T follicular helper cell (primary cell): ENCODE measurements around the gene HMGB4.

ENCODE experiments used
- DNase-seq: peaks from one replicate; pipeline ENCODE4 v3.0.0-alpha.2; 2020; ENCODE audit warnings: low read depth

Gene HMGB4

DNA sequence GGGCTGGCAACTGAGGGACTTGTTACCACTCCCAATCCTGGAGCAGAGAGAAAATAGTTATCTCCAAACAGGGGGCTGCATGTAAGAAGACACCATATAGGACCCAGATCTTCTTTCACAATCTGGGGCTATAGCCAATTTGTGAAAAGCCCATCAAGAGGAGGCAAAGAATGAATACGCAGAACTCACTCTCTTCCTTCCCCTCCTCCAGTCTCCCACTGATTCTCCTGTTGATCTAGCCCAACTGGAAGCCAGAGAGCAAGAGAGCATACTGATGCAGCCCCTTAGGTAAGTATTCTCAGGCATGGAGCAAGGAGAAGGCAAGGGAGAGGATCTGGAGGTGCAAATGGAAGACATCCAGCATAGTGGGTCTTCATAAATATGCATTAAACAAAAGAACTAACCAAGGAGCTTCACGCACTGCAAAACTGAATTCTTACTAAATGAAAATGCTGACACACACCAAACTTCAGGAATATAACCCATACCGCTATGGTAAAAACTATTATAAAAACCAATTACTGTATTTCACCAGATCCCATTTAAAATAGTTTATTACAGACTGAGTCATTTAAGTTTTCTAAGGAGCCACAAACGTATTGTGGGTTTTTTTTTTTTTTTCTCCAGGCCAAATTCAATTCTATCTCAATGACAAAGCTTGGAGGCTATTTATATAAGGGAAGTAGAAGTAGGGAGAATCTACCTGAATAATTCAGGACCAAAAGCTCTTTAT, 15.5 kb upstream of the HMGB4 start:
- no peak for DNase-seq

DNA sequence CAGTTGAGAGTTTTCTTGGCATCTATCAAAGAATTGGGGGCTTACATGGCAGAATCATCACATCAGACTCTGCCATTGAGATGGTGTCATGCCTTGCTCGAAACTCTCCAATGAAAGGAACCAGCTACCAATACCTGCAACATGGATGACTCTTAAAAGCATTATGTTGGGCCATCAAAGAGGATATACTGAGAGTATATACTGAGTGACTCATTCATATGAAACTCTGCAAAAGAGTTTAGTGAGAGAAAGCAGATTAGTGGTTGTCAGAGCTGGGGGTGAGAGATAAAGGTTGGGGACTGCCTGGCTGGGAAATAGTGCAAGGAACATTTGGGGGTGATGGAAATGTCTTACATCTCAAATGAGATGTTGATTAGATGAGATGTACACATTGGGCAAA, 14.7 kb upstream of the HMGB4 start:
- no peak for DNase-seq

- DNase-seq: no peak
These were observed 13.4 kb upstream of the HMGB4 start for GRCh38 chr1:33850481-33850880.

GRCh38 chr1:33852711-33853110, 11.2 kb upstream of the HMGB4 start:
- no peak for DNase-seq

DNA sequence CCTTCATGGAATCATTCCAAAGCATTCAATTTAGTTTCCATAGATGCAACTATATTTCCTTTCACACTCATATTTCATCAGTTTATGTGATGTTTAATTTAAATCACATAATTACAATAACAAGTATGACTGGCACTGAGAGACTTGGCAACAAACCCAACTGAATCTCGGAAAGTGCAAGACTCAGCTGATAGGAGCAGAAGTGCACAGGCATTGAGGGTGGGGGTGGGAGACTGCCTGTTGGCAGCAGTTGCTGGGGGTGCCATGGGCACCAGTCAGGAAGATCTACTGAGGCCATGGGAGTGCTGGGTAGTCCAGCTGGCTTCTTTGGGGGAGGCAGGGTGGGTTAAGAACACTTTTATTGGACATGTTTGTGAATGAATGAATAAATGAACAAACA, 10.4 kb upstream of the HMGB4 start:
- no peak for DNase-seq

GRCh38 chr1:33854091-33854490, 9.8 kb upstream of the HMGB4 start:
- DNase-seq: no peak

DNA sequence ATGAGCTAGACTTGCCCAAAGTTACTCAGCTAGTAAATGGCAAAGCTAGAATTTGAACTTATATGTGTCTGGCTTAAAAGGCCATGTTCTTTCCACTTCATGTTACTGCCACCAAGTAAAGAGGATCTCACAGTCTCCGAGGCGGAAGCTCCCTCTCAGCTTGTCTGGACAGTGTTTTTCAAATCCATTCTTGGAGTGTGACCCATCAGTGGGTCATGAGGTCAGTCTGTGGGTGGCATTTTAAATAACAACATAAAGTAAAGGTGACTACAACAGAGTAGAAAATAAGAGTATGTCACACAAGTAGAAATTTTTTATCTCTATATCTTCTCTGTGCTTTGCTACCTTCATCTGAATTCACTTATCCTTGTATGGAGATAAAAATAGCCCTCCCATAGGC, 3.2 kb upstream of the HMGB4 start:
- DNase-seq: no peak

GRCh38 chr1:33864460-33865389, 846 bp downstream of the HMGB4 start:
- DNase-seq: no peak

- no peak for DNase-seq
These were observed 2.4 kb downstream of the HMGB4 start for GRCh38 chr1:33866281-33866680.

GRCh38 chr1:33867684-33868083, 3.8 kb downstream of the HMGB4 start:
- DNase-seq: no peak

DNA sequence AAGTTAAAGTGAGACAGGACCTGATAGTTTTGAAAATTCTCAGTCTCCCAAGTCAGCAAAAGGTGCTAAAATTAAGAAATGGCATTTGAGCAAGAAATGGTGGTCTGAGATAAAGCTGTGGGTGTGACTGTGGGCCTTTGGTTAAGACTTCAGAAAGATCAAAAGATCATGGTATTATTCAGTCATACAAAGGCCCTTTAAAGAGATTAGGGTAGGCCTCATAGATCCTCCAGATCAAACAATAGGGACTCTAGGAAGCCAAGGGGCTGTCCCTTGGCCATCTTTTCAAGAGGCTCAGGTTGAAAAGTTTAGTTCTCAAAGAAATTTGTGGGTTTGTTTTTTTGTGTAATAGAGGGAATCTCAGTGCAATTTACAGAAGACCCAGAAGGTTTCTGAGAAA, 8.4 kb downstream of the HMGB4 start:
- no peak for DNase-seq

DNA sequence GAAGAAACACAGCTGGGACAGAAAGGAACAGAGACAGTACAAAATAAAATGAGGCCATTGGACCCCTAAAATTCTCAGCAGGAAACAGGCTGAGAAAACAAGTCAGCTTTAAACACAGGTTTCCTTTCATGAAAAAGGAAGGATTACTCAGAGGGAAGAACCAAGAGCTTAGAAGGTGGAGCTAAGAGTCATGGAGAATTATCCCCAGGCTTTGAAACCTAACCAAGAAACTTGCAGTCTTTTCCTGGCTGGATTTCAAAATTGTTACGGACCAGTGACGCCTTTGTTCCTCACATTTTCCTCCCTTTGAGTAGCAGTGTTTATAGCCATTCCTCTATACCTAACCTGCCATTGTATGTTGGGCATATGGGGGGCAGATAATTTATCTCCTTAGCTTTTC, 8.8 kb downstream of the HMGB4 start:
- no peak for DNase-seq

GRCh38 chr1:33874636-33875035, 10.8 kb downstream of the HMGB4 start:
- DNase-seq: no peak

DNA sequence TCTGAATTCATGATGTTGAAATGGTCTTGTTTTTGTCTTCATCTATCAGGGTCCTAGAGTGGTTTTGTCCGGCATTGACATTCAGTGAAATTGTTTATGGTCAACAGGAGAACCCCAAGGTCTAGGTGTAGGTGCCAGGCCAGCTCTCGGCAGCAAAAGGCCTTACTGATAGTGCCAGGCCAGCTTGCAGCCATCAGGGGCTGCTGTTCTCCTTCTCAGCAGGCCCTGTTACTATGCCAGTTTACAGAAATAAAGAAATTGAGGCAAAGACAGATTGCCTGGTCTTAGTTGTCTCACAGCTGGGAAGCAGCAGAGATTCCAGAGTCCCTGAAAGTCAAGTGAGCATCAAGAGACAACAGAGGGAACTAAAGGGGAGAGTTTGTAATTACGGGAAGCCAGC, 12.0 kb downstream of the HMGB4 start:
- DNase-seq: no peak

GRCh38 chr1:33876970-33877650, 13.2 kb downstream of the HMGB4 start:
- no peak for DNase-seq

DNA sequence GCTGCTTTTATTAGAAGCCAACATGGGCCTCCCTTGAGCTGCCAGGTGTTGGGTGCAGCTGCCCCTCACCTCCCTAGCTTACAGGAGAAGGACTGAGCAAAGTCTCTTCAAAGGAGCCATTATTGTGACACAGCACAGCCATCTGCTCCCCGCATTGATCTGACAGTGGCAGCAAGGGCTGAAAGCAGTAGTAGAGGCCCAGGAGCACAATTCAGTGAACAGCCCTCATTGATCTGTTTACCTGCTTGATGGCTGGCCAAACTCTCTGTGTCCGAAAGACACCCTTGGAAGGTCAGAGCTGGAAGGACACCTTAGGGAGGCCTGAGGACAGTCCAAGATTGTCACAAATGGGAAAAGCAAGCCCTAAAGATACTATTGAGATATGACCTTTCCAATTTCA, 14.5 kb downstream of the HMGB4 start:
- no peak for DNase-seq

- DNase-seq: no peak
These were observed 16.4 kb downstream of the HMGB4 start for GRCh38 chr1:33880305-33880704.

DNA sequence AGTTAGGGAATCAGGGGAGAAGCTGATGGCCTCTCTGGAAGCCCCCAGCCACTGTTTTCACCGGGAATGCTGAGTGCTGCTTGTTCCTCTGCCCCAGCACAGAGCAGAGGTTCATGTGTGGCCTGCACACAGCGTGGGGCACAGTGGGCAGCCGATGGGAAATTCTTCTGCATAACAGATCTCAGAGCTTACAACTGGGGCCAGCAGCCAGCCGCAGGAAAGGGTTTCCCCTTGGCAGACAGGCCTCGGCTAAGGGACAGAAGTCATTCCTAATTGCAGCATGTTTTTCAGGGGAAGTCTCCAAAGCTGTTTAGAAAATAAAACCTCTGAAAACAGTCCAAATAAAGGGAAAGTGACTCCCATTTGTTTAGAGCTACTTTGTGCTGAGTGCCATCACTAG, 22.6 kb downstream of the HMGB4 start:
- no peak for DNase-seq

GRCh38 chr1:33893147-33893830, 29.4 kb downstream of the HMGB4 start:
- DNase-seq: no peak

DNA sequence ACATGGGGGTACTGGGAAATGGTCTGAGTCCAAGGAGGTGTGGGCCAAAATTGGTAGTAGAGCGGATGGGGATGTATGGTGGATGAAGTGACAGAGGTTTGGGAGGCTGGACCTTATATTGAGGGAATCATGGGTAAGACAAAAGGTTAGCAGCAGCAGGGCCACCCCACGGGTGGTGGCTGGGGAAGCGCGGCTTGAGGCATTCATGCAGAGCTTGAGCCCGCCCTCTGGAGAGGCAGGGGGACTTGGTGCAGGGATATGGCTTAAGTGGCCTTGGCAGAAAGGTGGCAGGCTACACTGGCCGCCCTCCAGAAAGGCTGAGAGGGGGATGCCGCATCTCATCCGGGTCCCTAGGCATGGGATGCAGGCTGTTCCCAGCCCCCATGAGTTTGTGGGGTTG, 31.5 kb downstream of the HMGB4 start:
- no peak for DNase-seq

DNA sequence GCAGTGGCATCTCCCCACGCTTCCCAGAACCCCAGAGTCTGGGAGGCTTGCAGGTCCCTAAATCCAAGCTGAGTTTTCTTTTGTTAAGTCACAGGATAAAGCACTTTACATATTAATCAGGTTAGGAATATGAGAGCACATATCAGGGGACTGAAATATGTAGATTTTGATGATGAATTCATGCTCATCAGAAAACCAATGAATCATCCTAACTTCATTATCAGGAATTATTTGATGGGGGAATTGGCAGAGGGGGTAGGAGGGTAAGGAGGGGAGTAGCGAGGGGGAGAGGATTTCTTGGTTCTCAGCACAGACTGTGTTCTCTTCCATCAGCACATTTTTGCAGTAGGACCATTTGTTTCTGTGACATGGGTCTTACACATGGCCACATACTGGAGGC, 32.1 kb downstream of the HMGB4 start:
- no peak for DNase-seq

DNA sequence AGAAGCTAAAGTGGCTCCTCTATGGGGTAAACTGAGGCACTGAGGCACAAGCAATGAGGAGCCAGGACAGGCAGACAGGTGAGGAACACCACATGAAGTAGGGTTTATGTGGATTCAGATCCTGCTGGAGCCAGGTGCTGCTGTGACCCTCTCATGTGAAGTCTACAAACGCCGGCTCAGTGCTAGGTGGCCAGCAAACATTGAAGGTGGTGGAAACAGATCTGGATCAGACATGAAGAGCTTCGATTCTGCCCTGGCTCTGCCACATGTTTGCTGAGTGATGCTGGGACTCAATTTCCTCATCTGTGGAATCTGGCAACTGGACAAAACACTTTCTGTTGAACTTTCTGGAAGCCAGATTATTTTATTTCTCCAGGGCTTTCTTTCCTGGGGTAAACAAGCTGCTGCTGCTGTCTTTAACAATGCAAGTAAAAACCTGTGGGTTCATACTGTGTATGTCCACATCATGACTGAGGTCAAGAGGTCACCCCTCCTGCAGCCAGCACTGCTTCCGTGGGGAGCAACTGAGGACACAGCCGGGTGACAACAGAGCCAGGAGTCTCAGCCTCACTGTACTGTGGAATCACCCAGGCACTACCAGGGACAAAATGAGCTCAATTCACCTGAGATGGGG, 33.3 kb downstream of the HMGB4 start:
- DNase-seq: no peak
